Epithelial cell of proximal tubule (primary cell): ENCODE measurements around the gene XIRP2. TPM values are rescaled to one million over a fixed set of nuclear protein-coding genes. Genes with fewer than 3 reads are reported as not detected.

Source experiments
- DNase-seq: peaks from one replicate; pipeline ENCODE4 v3.0.0-alpha.2; 2011; ENCODE audit warnings: low read depth
- H3K4me3 ChIP-seq: 2 replicates; pipeline ENCODE4 v1.5.1; 2011; ENCODE audit warnings: low read depth, mild to moderate bottlenecking, low read length
- total RNA-seq: library from RNA; depleted of rRNA; stranded (reverse); fragments of >200 nt; gene quantifications from 2 replicates; pipeline ENCODE4 v1.2.3, GENCODE V29; 2015
- TF ChIP-seq, protein P1 (sequence below): conservative IDR thresholded peaks from 2 replicates; pipeline ENCODE4 v1.5.1; 2012; ENCODE audit warnings: low read depth, mild to moderate bottlenecking, low read length

The XIRP2 gene
- total RNA-seq, 1 donor from 2014 or later, result not detected

- H3K4me3 ChIP-seq, result no peak overlapping the region
- no peak for DNase-seq
- TF ChIP-seq, protein P1, sequence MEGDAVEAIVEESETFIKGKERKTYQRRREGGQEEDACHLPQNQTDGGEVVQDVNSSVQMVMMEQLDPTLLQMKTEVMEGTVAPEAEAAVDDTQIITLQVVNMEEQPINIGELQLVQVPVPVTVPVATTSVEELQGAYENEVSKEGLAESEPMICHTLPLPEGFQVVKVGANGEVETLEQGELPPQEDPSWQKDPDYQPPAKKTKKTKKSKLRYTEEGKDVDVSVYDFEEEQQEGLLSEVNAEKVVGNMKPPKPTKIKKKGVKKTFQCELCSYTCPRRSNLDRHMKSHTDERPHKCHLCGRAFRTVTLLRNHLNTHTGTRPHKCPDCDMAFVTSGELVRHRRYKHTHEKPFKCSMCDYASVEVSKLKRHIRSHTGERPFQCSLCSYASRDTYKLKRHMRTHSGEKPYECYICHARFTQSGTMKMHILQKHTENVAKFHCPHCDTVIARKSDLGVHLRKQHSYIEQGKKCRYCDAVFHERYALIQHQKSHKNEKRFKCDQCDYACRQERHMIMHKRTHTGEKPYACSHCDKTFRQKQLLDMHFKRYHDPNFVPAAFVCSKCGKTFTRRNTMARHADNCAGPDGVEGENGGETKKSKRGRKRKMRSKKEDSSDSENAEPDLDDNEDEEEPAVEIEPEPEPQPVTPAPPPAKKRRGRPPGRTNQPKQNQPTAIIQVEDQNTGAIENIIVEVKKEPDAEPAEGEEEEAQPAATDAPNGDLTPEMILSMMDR, result no peak
Measured at GRCh38 chr2:167196461-167197252, 308.4 kb downstream of the XIRP2 start.

DNA sequence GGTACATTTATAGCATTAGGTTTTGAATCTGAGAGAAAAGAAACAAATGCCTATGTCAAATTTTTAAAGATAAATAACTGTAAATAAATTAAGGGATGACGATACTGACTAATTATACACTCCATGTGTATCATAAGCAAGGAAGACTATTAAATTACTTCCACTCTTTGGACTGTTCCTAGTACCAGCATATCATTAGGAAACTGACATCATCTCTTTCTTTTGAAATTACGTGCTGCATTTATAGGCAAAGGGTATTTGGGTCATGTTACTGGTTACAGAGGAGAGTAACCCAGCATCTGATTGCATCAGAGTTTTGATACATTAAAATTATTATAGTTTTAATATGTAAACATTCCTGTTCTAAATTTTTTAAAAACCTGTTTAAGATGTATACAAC is 309.7 kb downstream of the XIRP2 start:
- DNase-seq, result no peak
- TF ChIP-seq, protein P1, result no peak
- H3K4me3 ChIP-seq, result no peak overlapping the region

GRCh38 chr2:167198576-167198975 is 310.3 kb downstream of the XIRP2 start:
- TF ChIP-seq, protein P1, result no peak
- no peak overlapping the region for H3K4me3 ChIP-seq
- DNase-seq, result no peak

DNA sequence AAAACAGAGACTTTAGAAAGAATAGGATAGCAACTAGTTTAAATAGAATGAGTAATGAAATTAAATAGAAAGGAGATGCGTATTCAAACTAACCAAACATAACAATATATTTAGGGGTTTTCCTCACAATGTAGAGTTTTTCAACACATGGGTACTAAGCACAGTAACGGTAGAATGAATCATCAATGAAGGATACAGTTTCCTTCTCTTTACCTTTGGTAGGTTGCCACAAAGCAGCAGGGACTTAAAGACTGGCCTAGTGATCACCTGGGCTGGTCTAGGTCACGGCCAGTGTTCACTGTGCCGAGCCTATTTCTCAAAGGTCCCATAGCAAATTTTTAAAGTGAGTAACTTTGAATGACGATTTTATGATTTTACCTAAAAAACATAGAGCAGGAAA is 311.7 kb downstream of the XIRP2 start:
- no peak for DNase-seq
- TF ChIP-seq, protein P1, result no peak
- no peak overlapping the region for H3K4me3 ChIP-seq

DNA sequence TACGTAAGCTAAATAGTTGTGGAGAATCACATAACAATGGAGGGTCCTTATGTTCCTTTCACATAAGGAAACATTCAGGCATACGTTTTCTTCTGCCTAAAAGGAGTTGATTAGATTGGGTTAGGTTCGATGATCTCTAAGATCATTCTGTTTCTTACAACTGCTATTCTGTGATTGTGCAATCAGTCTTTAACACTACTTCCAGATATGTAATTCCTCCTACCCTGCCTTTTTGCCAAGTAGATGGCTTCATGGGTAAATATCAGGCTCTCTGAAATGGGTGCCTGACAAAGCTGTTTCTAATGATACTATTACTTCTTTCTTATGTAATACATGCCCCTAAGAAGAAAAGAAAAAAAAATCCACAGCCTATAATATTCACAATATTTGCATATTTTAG is 321.5 kb downstream of the XIRP2 start:
- TF ChIP-seq, protein P1, result no peak
- no peak for DNase-seq

DNA sequence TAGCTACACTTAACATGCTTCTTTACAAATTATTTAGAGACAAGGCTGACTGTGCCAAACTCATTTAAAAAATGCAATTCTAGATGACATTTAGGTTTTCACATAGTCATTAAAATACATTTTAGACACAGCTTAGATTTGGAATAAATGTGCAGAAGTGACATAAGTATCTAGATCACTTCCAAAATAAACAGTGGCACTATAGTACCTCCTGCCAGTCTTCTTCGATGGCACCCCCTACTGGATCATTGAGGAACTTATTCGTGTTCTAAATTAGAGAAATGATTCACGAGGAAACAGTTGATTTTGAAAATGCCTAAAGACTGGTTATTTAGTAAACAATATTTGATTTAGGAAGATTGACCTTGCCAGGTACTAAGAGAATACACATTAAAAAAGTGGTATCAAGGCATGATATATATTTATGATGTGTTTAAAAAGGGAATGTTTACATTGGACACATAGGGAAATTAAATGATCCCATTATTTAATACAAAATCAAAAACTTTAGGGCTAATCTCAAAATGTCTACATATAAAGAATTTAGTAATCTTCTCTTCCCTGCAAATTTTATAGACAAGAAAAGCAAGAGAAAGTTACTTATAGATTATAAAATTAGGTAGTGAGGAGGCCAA is 323.9 kb downstream of the XIRP2 start:
- DNase-seq, result no peak
- TF ChIP-seq, protein P1, result peak; percentile 86
- H3K4me3 ChIP-seq, result no peak overlapping the region

More for the DNA sequence above, 321.5 kb downstream of the XIRP2 start:
- no peak overlapping the region for H3K4me3 ChIP-seq
